DOHH2 (cell line): ENCODE measurements around the gene MACROD2.
A peak's percentile ranks its signal among the peaks of the same experiment; 100 is the strongest.

Source experiments
- H3F3A ChIP-seq: fragments of 200-600 bp; sonication (generic), shearing (Covaris generic); 2 replicates; pipeline ENCODE4 v1.6.0; 2016; ENCODE audit warnings: antibody characterized with exemption, mild to moderate bottlenecking; ENCODE audit not compliant: control insufficient read depth, insufficient read depth
- H3K27ac ChIP-seq: fragments of 200-600 bp; sonication (generic); 2 replicates; pipeline ENCODE4 v1.5.1; 2014; ENCODE audit warnings: low read depth, mild to moderate bottlenecking, low read length, moderate library complexity
- H3K27me3 ChIP-seq: fragments of 200-600 bp; sonication (generic); 2 replicates; pipeline ENCODE4 v1.6.1; 2014; ENCODE audit warnings: mild to moderate bottlenecking, low read length, mixed read lengths; ENCODE audit not compliant: control insufficient read depth
- H3K36me3 ChIP-seq: fragments of 200-600 bp; sonication (generic); 2 replicates; pipeline ENCODE4 v1.6.1; 2014; ENCODE audit warnings: mild to moderate bottlenecking, low read length, moderate library complexity, mixed read lengths; ENCODE audit not compliant: control insufficient read depth
- H3K4me1 ChIP-seq: fragments of 200-600 bp; sonication (generic); 2 replicates; pipeline ENCODE4 v1.6.1; 2014; ENCODE audit warnings: mild to moderate bottlenecking, low read length, mixed read lengths; ENCODE audit not compliant: control insufficient read depth
- H3K4me2 ChIP-seq: fragments of 200-600 bp; sonication (generic); 2 replicates; pipeline ENCODE4 v1.6.0; 2014; ENCODE audit warnings: mild to moderate bottlenecking, low read length, moderate library complexity
- H3K4me3 ChIP-seq: fragments of 200-600 bp; sonication (generic); 2 replicates; pipeline ENCODE4 v1.5.1; 2014; ENCODE audit warnings: mild to moderate bottlenecking, low read length, mixed read lengths
- H3K79me2 ChIP-seq: fragments of 200-600 bp; sonication (generic); 2 replicates; pipeline ENCODE4 v1.6.1; 2014; ENCODE audit warnings: mild to moderate bottlenecking, low read length, mixed read lengths; ENCODE audit not compliant: control insufficient read depth
- H3K9me2 ChIP-seq: fragments of 200-600 bp; sonication (generic); replicated peaks from 2 replicates; pipeline ENCODE4 v1.6.1; 2014; ENCODE audit warnings: mild to moderate bottlenecking, low read length, mixed read lengths; ENCODE audit not compliant: control insufficient read depth
- H3K9me3 ChIP-seq: fragments of 200-600 bp; sonication (generic); 2 replicates; pipeline ENCODE4 v1.6.1; 2014; ENCODE audit warnings: antibody characterized with exemption, low read length, mixed read lengths; ENCODE audit not compliant: control insufficient read depth, insufficient read depth
- H4K20me1 ChIP-seq: fragments of 200-600 bp; sonication (generic); 2 replicates; pipeline ENCODE4 v1.6.0; 2014; ENCODE audit warnings: low read depth, mild to moderate bottlenecking, antibody characterized with exemption, low read length, moderate library complexity; ENCODE audit not compliant: control insufficient read depth, insufficient read depth
- CTCF ChIP-seq: fragments of 200-600 bp; sonication (generic); IDR thresholded peaks from one replicate; pipeline ENCODE4 v1.5.1; 2014; ENCODE audit warnings: antibody characterized with exemption, mild to moderate bottlenecking, low read depth, low read length; ENCODE audit not compliant: poor library complexity, severe bottlenecking
- EZH2phosphoT487 ChIP-seq: fragments of 200-600 bp; sonication (generic); IDR thresholded peaks from 2 replicates; pipeline ENCODE4 v1.6.1; 2017; ENCODE audit warnings: borderline replicate concordance, mild to moderate bottlenecking, antibody characterized with exemption, low read length, moderate library complexity, mixed read lengths

The MACROD2 gene

GRCh38 chr20:15857173-15857784, 1862.0 kb downstream of the MACROD2 start:
- Histone ChIP-seq H3K27me3 (no peaks in the 10 kb centered on the region), H3K79me2 (no peaks in the 10 kb centered on the region), H3K4me3 (peak overlapping the region; percentile 17), H3K4me2 (peak overlapping the region; percentile 59), H3K9me3 (no peaks in the 10 kb centered on the region; the same call in 1 of the 2 replicates), H4K20me1 (no peaks in the 10 kb centered on the region), H3K4me1 (peaks cover 32% of the 10 kb centered on the region), H3K9me2 (no peaks in the 10 kb centered on the region), H3K36me3 (no peaks in the 10 kb centered on the region), H3K27ac (0 out of 2 replicates have a peak overlapping the region, but pooled peaks have one; percentile 19), H3F3A (no peaks in the 10 kb centered on the region)
- no peak for TF ChIP-seq EZH2phosphoT487
- TF ChIP-seq CTCF, result no peak

GRCh38 chr20:15859061-15859460, 1863.7 kb downstream of the MACROD2 start:
- no peaks in the 10 kb centered on the region for H4K20me1 ChIP-seq
- TF ChIP-seq EZH2phosphoT487, result no peak
- no peak for TF ChIP-seq CTCF
- H3F3A ChIP-seq, result no peaks in the 10 kb centered on the region
- peak overlapping the region; percentile 26; the same call in 1 of the 2 replicates for H3K4me2 ChIP-seq
- H3K4me1 ChIP-seq, result peaks cover 32% of the 10 kb centered on the region
- no peaks in the 10 kb centered on the region for H3K79me2 ChIP-seq
- H3K9me3 ChIP-seq, result no peaks in the 10 kb centered on the region; the same call in 1 of the 2 replicates
- H3K4me3 ChIP-seq, result no peak overlapping the region
- H3K9me2 ChIP-seq, result no peaks in the 10 kb centered on the region
- no peak overlapping the region for H3K27ac ChIP-seq
- H3K36me3 ChIP-seq, result no peaks in the 10 kb centered on the region
- no peaks in the 10 kb centered on the region for H3K27me3 ChIP-seq

- TF ChIP-seq EZH2phosphoT487, result no peak
- no peak for TF ChIP-seq CTCF
- no peaks in the 10 kb centered on the region; the same call in 1 of the 2 replicates for H3K9me3 ChIP-seq
- H3K4me1 ChIP-seq, result peaks cover 32% of the 10 kb centered on the region
- no peaks in the 10 kb centered on the region for H3K27me3 ChIP-seq
- no peaks in the 10 kb centered on the region for H3F3A ChIP-seq
- H3K9me2 ChIP-seq, result no peaks in the 10 kb centered on the region
- H3K27ac ChIP-seq, result no peak overlapping the region
- H3K4me2 ChIP-seq, result no peak overlapping the region
- no peak overlapping the region for H3K4me3 ChIP-seq
- H3K79me2 ChIP-seq, result no peaks in the 10 kb centered on the region
- H4K20me1 ChIP-seq, result no peaks in the 10 kb centered on the region
- H3K36me3 ChIP-seq, result no peaks in the 10 kb centered on the region
Observed at GRCh38 chr20:15860850-15861249, 1865.5 kb downstream of the MACROD2 start.
